ENCODE results near the gene LOX. TPM values are rescaled to one million over a fixed set of nuclear protein-coding genes. Genes with fewer than 3 reads are reported as not detected.

Gene LOX
- total RNA-seq, 1 experiment from 2014 or later: 8.7 TPM

- intact Hi-C loops (cut with micrococcal nuclease; ENCODE audit: unreplicated experiment): no loop called here
- BruUV-seq (replicated peaks): no TSS peak
- peaks cover 26% of the 10 kb centered on the region for H3K4me1 Mint-ChIP-seq (ENCODE audit: low read depth, unreplicated experiment)
Measured at GRCh38 chr5:122077366-122078115, 518 bp downstream of the LOX start.

GRCh38 chr5:122076669-122077365, 1.2 kb downstream of the LOX start:
- Mint-ChIP-seq H3K27me3 (ENCODE audit: unreplicated experiment) (no peaks in the 10 kb centered on the region), H3K4me3 (ENCODE audit: low read depth, unreplicated experiment) (peak overlapping the region; percentile 100), H3K4me1 (ENCODE audit: low read depth, unreplicated experiment) (peaks cover 26% of the 10 kb centered on the region), H3K36me3 (ENCODE audit: insufficient read depth, unreplicated experiment) (peaks cover 30% of the 10 kb centered on the region), H3K9me3 (ENCODE audit: low read depth, unreplicated experiment) (no peaks in the 10 kb centered on the region), H3K27ac (ENCODE audit: unreplicated experiment) (peak overlapping the region; percentile 94)
- CTCF ChIA-PET: interaction anchor here (1.0 to 2.9 kb wide), 16 partner anchors 8 to 154 kb away, joined by 3 to 27 read pairs (median 6); partner anchors contain the start of genes SRFBP1 and ZNF474
- no TSS peak for BruUV-seq (replicated peaks)
- DNase-seq: peak; percentile 96
- intact Hi-C loops (cut with micrococcal nuclease; ENCODE audit: unreplicated experiment): loop anchor here (1.0 kb wide), 1 partner anchor 108 kb away; no protein-coding TSS in a partner anchor
- TF ChIP-seq, protein P1, sequence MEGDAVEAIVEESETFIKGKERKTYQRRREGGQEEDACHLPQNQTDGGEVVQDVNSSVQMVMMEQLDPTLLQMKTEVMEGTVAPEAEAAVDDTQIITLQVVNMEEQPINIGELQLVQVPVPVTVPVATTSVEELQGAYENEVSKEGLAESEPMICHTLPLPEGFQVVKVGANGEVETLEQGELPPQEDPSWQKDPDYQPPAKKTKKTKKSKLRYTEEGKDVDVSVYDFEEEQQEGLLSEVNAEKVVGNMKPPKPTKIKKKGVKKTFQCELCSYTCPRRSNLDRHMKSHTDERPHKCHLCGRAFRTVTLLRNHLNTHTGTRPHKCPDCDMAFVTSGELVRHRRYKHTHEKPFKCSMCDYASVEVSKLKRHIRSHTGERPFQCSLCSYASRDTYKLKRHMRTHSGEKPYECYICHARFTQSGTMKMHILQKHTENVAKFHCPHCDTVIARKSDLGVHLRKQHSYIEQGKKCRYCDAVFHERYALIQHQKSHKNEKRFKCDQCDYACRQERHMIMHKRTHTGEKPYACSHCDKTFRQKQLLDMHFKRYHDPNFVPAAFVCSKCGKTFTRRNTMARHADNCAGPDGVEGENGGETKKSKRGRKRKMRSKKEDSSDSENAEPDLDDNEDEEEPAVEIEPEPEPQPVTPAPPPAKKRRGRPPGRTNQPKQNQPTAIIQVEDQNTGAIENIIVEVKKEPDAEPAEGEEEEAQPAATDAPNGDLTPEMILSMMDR (IDR thresholded peaks at IDR 0.05; ENCODE audit: unreplicated experiment): peak; percentile 85

More at GRCh38 chr5:122077366-122078115, 518 bp downstream of the LOX start:
- DNase-seq: peak; percentile 46
- TF ChIP-seq, protein P1 (IDR thresholded peaks at IDR 0.05; ENCODE audit: unreplicated experiment): no peak
- Mint-ChIP-seq H3K9me3 (ENCODE audit: low read depth, unreplicated experiment) (no peaks in the 10 kb centered on the region), H3K27me3 (ENCODE audit: unreplicated experiment) (no peaks in the 10 kb centered on the region), H3K36me3 (ENCODE audit: insufficient read depth, unreplicated experiment) (peaks cover 30% of the 10 kb centered on the region), H3K27ac (ENCODE audit: unreplicated experiment) (peak overlapping the region; percentile 94), H3K4me3 (ENCODE audit: low read depth, unreplicated experiment) (peak overlapping the region; percentile 100)
- CTCF ChIA-PET: interaction anchor here (0.6 to 2.9 kb wide), 12 partner anchors 9 to 116 kb away, joined by 3 to 27 read pairs (median 6); partner anchors contain the start of gene SRFBP1

- DNase-seq: no peak
- Mint-ChIP-seq H3K27ac (ENCODE audit: unreplicated experiment) (peak overlapping the region; percentile 94), H3K4me3 (ENCODE audit: low read depth, unreplicated experiment) (peak overlapping the region; percentile 100), H3K27me3 (ENCODE audit: unreplicated experiment) (no peaks in the 10 kb centered on the region), H3K9me3 (ENCODE audit: low read depth, unreplicated experiment) (no peaks in the 10 kb centered on the region), H3K4me1 (ENCODE audit: low read depth, unreplicated experiment) (peaks cover 26% of the 10 kb centered on the region), H3K36me3 (ENCODE audit: insufficient read depth, unreplicated experiment) (peaks cover 30% of the 10 kb centered on the region)
- intact Hi-C loops (cut with micrococcal nuclease; ENCODE audit: unreplicated experiment): loop anchor here (1.0 kb wide), 1 partner anchor 107 kb away; no protein-coding TSS in a partner anchor
- TF ChIP-seq, protein P1 (IDR thresholded peaks at IDR 0.05; ENCODE audit: unreplicated experiment): no peak
- CTCF ChIA-PET: interaction anchor here (0.9 to 2.9 kb wide), 17 partner anchors 9 to 153 kb away, joined by 3 to 27 read pairs (median 5); partner anchors contain the start of genes SRFBP1 and ZNF474
- TSS peak; percentile 10 for BruUV-seq (replicated peaks)
Measured at GRCh38 chr5:122076050-122076461, 2.0 kb downstream of the LOX start.

DNA sequence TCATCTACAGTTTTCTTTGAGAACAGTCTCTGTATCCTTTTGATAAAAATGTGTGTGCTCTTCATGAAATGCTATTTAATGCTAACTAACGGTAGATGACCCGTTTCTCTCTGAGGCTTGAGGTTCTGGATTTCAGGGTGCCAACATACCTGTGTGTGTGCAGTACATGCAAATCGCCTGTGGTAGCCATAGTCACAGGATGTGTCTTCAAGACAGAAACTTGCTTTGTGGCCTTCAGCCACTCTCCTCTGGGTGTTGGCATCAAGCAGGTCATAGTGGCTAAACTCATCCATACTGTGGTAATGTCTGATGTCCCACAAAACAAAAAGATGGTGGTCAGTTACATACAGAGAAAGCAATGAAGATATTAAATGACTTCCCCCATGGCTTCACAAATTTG, 4.2 kb downstream of the LOX start:
- CTCF ChIA-PET: no interaction called here
- BruUV-seq (replicated peaks): no TSS peak
- TF ChIP-seq, protein P1 (IDR thresholded peaks at IDR 0.05; ENCODE audit: unreplicated experiment): no peak
- no peak for DNase-seq
- Mint-ChIP-seq H3K27ac (ENCODE audit: unreplicated experiment) (no peak overlapping the region), H3K9me3 (ENCODE audit: low read depth, unreplicated experiment) (no peaks in the 10 kb centered on the region), H3K27me3 (ENCODE audit: unreplicated experiment) (no peaks in the 10 kb centered on the region), H3K36me3 (ENCODE audit: insufficient read depth, unreplicated experiment) (peaks cover 30% of the 10 kb centered on the region), H3K4me3 (ENCODE audit: low read depth, unreplicated experiment) (no peak overlapping the region), H3K4me1 (ENCODE audit: low read depth, unreplicated experiment) (peaks cover 24% of the 10 kb centered on the region)
- intact Hi-C loops (cut with micrococcal nuclease; ENCODE audit: unreplicated experiment): no loop called here

Measured in Calu3 (cell line).